Activated B cell treated with CpG ODN at 0.5 μM for 24 hours (primary cell): ENCODE measurements around the gene TGFBR1. TPM values are rescaled to one million over a fixed set of nuclear protein-coding genes. Genes with fewer than 3 reads are reported as not detected.

Source experiments
- ATAC-seq: fragments of 200-7000 bp; cut with Tn5 transposase; one replicate; pipeline ENCODE4 v1.10.0; 2021; ENCODE audit warnings: low read depth, mild to moderate bottlenecking, moderate library complexity
- CTCF ChIA-PET: fragments of 350-600 bp; sonication (Branson Sonifier 250); formaldehyde crosslinking; loops from one replicate; lab custom pipeline; 2021; ENCODE audit warnings: antibody characterized with exemption; lab: Charles Lee
- POLR2A ChIA-PET: fragments of 350-600 bp; sonication (Branson Sonifier 250); formaldehyde crosslinking; loops from one replicate; lab custom pipeline; 2021; ENCODE audit warnings: antibody characterized with exemption; lab: Charles Lee
- DNase-seq: peaks from one replicate; pipeline ENCODE4 v3.0.0; 2022
- H3K27ac Mint-ChIP-seq: one replicate; pipeline ENCODE4 v1.8.0; 2020; ENCODE audit warnings: mixed read lengths
- H3K27me3 Mint-ChIP-seq: one replicate; pipeline ENCODE4 v1.8.0; 2021; ENCODE audit warnings: mixed read lengths
- H3K36me3 Mint-ChIP-seq: one replicate; pipeline ENCODE4 v1.8.0; 2021; ENCODE audit warnings: low read depth, mixed read lengths
- H3K4me1 Mint-ChIP-seq: one replicate; pipeline ENCODE4 v1.8.0; 2021; ENCODE audit warnings: mixed read lengths
- H3K4me3 Mint-ChIP-seq: one replicate; pipeline ENCODE4 v1.8.0; 2020; ENCODE audit warnings: mild to moderate bottlenecking, mixed read lengths
- H3K9me3 Mint-ChIP-seq: one replicate; pipeline ENCODE4 v1.8.0; 2020; ENCODE audit warnings: mixed read lengths
- CTCF ChIP-seq: fragments of 200-600 bp; IDR thresholded peaks from one replicate; pipeline ENCODE4 v1.8.0; 2022; ENCODE audit warnings: antibody characterized with exemption, mild to moderate bottlenecking
- intact Hi-C: fragments of 100-400 bp; cut with micrococcal nuclease; formaldehyde crosslinking; loops from one replicate; pipeline ENCODE4 v1.15.1; 2024
- total RNA-seq: library from RNA; stranded (reverse); gene quantifications from 2 replicates; pipeline ENCODE4 v1.2.3, GENCODE V29; 2022

Gene TGFBR1
- total RNA-seq, 1 donor from 2014 or later = 65.3 TPM

- POLR2A ChIA-PET = interaction anchor here (1.0 to 3.6 kb wide), 6 partner anchors 10 to 44 kb away, joined by 3 to 20 read pairs (median 3); partner anchors contain the start of genes ALG2 and SEC61B
- DNase-seq (no peak), ATAC-seq (peak; percentile 18)
- Mint-ChIP-seq H3K27ac (no peak overlapping the region), H3K4me3 (no peak overlapping the region), H3K27me3 (peaks cover 2% of the 10 kb centered on the region), H3K9me3 (peaks cover 4% of the 10 kb centered on the region), H3K4me1 (peaks cover 14% of the 10 kb centered on the region), H3K36me3 (no peaks in the 10 kb centered on the region)
- intact Hi-C loops = no loop called here
- no peak for TF ChIP-seq CTCF
- CTCF ChIA-PET = interaction anchor here (0.8 to 1.7 kb wide), 4 partner anchors 12 to 204 kb away, joined by 3 to 4 read pairs (median 3); no protein-coding TSS in a partner anchor
Observed at GRCh38 chr9:99197124-99197630, 92.3 kb downstream of the TGFBR1 start.

- POLR2A ChIA-PET = interaction anchor here (1.0 to 3.6 kb wide), 3 partner anchors 18 to 34 kb away, joined by 3 to 20 read pairs (median 3); partner anchors contain the start of genes ALG2 and SEC61B
Observed at GRCh38 chr9:99197987-99198386, 93.1 kb downstream of the TGFBR1 start.

GRCh38 chr9:99199938-99200539, 95.1 kb downstream of the TGFBR1 start:
- peak overlapping the region; percentile 9 for H3K27ac Mint-ChIP-seq

More at GRCh38 chr9:99197987-99198386, 93.1 kb downstream of the TGFBR1 start:
- DNase-seq (no peak), ATAC-seq (no peak)
- no peak for TF ChIP-seq CTCF
- H3K36me3 Mint-ChIP-seq = no peaks in the 10 kb centered on the region
- CTCF ChIA-PET = interaction anchor here (1.7 kb wide), 1 partner anchor 68 kb away, joined by 4 read pairs; no protein-coding TSS in a partner anchor
- H3K4me3 Mint-ChIP-seq = no peak overlapping the region
- no peak overlapping the region for H3K27ac Mint-ChIP-seq
- peaks cover 2% of the 10 kb centered on the region for H3K27me3 Mint-ChIP-seq
- H3K4me1 Mint-ChIP-seq = peaks cover 14% of the 10 kb centered on the region
- intact Hi-C loops = no loop called here
- H3K9me3 Mint-ChIP-seq = peaks cover 4% of the 10 kb centered on the region

GRCh38 chr9:99201603-99202002, 96.7 kb downstream of the TGFBR1 start:
- intact Hi-C loops = no loop called here

More at GRCh38 chr9:99199938-99200539, 95.1 kb downstream of the TGFBR1 start:
- no peak for DNase-seq
- peak; percentile 65 for ATAC-seq
- no peaks in the 10 kb centered on the region for H3K9me3 Mint-ChIP-seq
- ChIA-PET CTCF (interaction anchor here (1.1 kb wide), 1 partner anchor 15 kb away, joined by 3 read pairs; no protein-coding TSS in a partner anchor), POLR2A (interaction anchor here (1.2 to 2.4 kb wide), 2 partner anchors 22 to 54 kb away, joined by 3 to 8 read pairs; partner anchors contain the start of genes ALG2 and SEC61B)
- H3K36me3 Mint-ChIP-seq = no peaks in the 10 kb centered on the region
- intact Hi-C loops = no loop called here
- peaks cover 12% of the 10 kb centered on the region for H3K4me1 Mint-ChIP-seq
- no peaks in the 10 kb centered on the region for H3K27me3 Mint-ChIP-seq
- no peak overlapping the region for H3K4me3 Mint-ChIP-seq
- no peak for TF ChIP-seq CTCF

More at GRCh38 chr9:99201603-99202002, 96.7 kb downstream of the TGFBR1 start:
- ChIA-PET CTCF (interaction anchor here (1.2 kb wide), 1 partner anchor 30 kb away, joined by 7 read pairs; no protein-coding TSS in a partner anchor), POLR2A (interaction anchor here (2.4 kb wide), 1 partner anchor 20 kb away, joined by 8 read pairs; the partner anchor contains the start of genes ALG2 and SEC61B)
- H3K27me3 Mint-ChIP-seq = no peaks in the 10 kb centered on the region
- H3K4me1 Mint-ChIP-seq = peaks cover 9% of the 10 kb centered on the region
- TF ChIP-seq CTCF = no peak
- ATAC-seq (no peak), DNase-seq (no peak)
- no peaks in the 10 kb centered on the region for H3K36me3 Mint-ChIP-seq
- no peak overlapping the region for H3K27ac Mint-ChIP-seq
- H3K9me3 Mint-ChIP-seq = peaks cover 3% of the 10 kb centered on the region
- no peak overlapping the region for H3K4me3 Mint-ChIP-seq

Other genes with a start within 250 kb of the TGFBR1 start
- 0.07 and 0.15 TPM in 2 replicates for gene COL15A1, start 161.2 kb upstream of the TGFBR1 start, total RNA-seq
- gene ALG2, start 116.8 kb downstream of the TGFBR1 start, total RNA-seq = 51.9 and 54.4 TPM in 2 replicates
- gene SEC61B, start 117.2 kb downstream of the TGFBR1 start, total RNA-seq = 200 and 243 TPM in 2 replicates